NCI-H146 treated with DMSO at 0.1 percent for 48 hours (cell line): Measurements from ENCODE around the gene BRD3OS.

Experiments
- DNase-seq: peaks from one replicate; lab custom pipeline; 2025; ENCODE audit not compliant: unreplicated experiment; lab: John Stamatoyannopoulos, UW

The BRD3OS gene

DNA sequence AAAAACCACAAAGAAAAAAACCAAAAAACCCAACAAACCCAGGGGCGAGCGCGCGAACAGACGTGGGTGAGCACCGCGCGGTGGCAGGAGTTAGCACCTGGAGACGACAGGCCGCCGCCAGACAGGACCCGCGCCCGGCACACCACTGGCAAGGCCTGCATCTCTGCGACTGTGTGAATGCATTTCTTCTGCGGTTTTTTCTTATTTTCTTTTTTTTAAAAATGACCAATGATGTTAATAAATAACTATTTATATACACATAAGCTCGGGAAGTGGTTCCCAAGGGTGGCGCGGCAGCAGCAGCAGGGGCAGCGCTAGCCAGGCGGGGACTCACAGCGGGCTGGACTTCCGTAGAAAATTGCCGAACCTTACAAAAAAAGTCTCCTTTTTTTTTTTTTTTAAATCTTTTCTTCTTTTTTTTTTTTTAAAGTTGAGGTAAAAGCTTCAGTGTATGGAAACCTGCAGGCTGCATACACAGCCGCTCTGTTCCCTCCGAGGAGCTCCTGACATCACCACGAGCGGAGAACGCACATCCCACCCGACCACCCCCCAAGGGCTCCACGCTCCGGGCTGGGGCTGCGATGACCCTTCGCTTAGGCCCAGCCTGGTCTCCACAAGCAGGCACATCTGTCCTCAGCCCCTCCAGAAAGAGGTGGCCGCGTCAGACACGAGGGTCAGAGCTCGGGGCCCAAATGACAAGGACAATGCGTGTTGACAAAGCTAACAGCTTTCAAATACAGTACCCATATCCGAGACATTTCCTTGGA lies 7.4 kb downstream of the BRD3OS start:
- no peak for DNase-seq

DNA sequence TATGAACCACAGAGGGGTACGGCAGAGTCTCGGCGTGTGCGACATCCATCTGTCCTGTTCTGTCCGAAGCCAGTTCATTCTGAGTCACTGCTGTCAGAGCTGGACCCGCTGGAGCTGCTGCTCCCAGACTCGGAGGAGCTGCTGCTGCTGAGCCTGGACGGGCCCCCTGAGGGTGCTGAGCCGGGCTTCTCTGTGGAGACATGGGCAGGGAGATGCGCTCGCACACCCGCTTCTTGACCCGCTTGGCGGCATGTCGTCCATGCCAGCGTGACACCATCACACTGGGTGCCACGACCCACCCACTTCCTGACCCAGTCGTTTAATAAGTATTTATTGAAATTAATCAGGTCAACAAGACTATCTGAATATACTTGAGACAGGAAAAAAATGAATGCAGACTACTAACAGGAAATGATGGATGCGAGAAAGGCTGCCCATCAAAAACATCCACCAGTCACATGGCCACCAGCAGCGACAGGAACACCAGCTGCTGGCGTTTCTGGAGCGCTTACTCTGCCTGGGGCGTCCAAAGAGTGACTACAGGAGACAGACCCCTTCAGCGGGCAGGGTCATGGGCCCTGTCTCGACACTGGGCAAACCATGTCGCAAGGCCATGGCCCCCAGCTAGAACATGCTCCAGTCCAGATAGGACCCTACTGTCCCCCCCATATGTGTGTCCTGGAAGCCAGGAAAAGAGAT lies 8.4 kb downstream of the BRD3OS start:
- DNase-seq, result no peak

DNA sequence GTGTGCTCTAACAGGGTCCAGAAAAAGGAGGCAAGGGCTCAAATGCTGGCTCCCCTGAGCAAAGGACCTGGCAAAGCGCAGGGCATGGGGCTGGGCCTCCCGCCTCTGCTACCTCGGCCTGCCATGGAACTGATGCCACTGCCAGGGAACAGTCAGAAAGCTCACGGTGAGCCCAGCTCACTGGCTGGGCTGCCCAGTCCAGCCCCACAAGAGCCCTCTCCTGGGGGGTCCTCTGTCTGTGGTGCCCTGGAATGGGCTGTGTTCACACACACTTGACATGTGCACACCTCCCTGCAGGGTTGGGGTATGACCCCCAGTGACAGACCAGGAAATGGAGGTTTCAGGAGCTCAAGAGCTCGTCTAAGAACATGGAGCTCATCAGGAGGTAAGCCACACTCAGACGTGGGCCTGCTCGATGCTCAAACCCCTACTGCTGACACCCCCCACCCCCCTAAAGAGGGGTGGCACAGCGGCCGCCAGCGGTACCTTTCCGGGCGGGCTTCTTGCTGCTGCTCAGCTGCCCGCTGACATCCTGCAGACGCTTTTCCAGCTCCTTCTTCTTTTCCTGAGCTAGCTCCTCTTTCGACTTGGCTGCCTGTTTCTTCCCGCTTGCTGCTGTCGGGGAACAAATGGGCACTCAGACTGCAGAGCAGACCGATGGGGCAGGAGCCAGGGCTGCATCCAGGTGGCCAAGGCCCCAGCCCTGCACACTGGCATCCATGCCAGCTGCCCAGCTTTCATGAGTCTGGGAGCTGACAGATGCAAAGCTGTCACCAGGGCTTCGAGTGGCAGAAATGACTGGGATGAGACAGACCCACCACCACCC lies 9.1 kb downstream of the BRD3OS start:
- no peak for DNase-seq

DNA sequence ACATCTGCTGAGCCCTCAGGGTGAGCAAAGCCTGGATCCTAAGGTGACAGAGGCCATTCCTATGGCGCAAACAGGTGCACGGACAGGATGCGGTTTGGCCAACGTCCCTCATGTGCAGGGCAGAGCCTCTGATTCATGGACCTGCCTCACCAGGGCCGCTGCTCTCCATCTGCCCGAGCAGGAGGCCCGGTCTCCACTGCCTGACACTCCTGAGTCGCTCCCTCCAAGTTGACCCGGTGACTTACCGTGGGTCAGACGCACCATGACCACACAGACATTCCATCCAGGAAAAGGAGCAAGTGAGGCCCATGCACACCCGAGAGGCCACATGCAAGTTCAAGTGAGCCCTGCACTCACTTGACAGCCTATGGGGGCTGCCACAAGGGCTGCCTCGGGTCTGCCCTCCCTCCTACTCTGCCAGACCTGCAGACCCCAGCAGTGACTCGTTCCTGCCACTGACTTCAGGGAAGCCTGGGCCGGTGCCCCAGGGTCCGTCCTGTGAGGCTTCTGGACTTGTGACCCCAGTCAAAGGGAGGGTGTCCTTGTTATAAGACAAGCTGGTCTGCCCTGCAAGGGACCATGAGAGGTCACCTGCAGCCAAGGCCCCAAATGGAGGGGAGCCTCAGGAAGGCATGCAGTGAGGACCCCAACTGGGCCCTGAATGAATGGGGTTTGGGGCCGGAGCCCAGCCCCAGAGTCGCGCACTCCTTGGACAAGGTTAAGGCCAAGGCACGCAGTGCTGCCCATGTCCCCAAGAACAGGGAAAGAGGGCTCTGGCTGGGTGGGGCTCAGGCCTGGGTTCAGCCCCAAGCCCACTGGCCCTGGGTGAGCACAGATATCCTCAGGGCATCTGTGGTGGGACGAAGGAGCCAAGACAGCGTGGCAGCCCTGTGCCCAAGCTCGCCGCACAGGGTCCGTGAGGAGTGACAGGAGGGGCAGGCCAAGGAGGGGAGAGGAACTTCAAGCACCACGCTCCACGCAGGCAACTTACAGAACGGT lies 10.1 kb downstream of the BRD3OS start:
- DNase-seq, result no peak

DNA sequence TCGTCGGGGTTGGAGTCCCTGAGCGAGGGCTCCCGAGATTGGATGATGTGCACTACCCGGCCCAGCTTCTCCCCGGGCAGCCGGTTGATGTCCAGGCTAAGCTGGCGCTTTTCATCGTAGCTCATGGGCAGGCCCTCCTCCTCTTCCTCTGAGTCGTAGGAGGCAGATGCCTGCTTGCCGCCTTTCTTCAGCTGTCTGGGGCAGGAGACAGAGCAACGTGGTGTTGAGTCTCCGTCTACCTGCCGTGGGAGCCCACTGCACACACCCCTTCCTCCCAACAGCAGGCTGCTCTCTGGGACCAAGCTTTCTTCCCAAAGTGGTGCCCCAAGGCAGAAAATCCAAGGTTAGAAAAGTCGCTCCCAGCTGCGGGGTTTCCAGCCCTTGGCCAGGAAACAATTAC lies 10.8 kb downstream of the BRD3OS start:
- DNase-seq, result no peak

DNA sequence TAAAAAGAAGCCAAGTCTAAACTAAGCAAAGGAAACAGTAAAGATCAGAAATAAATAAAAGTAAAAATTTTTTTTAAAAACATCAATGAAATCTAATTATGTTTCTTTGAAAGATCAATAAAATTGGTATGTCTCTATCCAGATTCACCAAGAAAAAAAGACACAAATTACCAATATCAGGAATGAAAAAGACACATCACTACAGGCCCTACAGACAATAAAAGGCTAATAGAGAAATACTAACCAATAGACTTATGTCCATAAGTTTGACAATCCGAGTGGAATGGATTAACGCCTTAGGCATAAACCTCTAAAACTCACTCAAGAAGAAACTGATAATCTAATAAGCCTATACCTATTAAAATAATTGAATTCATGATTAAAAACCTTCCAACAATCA lies 12.4 kb downstream of the BRD3OS start:
- DNase-seq, result no peak

DNA sequence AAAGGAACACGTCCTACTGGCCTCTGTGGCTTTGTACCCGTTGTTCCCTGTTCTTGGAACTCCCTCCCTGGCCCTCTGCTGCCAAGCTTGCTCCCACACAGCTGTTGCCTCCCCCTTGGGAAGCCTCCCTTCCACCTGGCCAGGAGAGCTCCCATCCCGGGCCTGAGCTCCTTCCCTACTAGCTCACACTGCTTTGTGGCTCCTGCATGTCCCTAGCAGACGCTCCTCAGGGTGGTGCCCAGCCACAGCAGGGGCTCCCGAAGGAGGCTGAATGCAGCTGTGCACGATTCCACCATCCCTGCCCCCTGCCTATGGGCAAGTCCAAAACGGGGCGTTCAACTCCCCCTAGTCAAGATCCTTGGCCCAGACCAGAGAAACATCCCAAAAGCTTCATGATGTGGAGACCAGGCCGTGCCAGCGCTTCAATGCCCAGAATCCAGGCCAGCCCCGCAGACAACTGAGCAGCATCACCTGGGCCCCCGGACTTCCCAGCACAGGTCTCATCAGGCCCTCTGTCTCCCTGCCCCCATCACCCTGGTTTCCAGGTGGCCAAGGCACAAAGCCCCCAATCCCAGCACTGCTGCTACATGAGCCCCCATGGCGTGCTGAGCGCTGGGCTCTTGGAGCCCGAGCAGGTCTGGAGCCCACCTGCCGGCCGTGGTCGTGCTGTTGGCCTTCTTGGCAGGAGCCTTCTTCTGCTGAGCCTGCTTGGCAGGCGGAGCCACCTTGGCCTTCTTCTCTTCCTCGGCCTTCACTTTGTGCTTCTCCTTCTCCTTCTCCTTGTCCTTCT lies 14.3 kb downstream of the BRD3OS start:
- DNase-seq, result no peak

DNA sequence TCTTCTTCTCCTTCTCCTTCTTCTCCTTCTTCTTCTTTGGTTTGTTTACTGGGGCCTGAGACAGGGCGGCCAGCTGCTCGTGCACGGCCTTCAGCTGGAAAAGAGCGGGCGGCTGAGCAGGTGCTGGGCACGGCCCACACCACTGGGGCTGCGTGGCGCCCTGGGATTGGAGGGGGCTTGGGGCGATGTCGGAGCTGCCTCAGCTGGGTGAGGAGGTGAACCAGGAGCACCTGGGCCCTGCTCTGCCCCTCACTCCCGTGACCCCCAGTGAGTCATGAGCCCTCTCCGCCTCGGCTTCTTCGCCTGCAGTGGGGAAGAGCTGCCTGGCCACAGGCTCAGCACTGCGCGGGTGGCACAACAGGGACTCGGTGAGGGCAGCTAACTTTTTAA lies 14.9 kb downstream of the BRD3OS start:
- no peak for DNase-seq

DNA sequence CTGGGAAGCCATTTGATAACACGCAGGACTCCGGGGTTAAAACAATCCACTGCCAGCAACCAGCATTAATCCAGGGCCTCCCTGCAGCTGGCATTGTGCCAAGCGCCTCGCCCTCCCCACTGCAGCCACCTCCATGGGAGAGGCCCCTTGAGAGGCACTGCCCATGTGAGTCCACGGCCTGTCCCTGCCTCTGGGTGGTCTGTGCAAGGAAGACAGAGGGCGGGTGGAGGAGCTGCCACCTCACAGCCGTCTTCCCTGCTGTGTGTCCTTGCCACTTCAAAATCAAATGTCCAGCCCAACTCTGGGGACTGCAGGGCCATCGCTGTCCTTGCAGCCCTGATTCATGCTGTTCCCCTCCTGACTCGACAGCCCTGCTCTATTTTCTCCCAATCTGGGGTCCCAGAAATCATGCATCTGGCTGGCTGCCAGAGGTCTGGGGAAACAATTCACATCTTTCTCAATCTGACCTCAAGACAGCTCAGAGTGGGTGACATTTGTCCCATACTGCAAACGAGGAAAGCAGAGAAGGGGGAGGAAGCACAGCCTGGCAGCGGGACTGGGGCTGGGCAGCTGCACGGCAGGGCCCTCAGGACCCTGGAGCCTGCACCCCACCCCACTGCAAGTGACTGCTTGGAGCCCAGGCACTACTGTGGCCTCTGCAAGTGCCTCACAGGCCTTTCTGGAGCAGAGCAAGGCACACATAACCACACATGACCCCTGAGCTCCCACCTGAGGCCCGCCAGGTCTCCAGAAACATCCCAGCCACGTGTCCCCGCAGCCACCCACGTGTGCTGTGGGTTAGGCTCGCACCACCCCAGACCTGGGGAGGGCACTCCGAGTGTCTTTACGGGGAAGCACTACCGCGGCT lies 15.7 kb downstream of the BRD3OS start:
- no peak for DNase-seq

DNA sequence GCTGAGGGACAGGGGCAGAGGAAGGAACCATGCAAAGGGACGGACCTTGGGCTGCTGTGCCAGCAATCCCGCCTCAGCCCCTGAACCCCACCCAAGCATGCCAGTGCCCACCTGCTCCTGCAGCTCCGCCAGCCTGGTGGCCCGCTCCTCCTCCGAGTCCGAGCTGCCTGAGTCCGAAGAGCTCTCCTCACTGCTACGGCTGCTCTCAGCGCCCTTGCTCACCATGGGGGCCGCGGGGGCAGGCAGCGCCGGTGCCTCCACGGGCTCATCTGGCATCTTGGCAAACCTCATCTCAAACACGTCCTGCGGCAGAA lies 16.3 kb downstream of the BRD3OS start:
- DNase-seq, result no peak

DNA sequence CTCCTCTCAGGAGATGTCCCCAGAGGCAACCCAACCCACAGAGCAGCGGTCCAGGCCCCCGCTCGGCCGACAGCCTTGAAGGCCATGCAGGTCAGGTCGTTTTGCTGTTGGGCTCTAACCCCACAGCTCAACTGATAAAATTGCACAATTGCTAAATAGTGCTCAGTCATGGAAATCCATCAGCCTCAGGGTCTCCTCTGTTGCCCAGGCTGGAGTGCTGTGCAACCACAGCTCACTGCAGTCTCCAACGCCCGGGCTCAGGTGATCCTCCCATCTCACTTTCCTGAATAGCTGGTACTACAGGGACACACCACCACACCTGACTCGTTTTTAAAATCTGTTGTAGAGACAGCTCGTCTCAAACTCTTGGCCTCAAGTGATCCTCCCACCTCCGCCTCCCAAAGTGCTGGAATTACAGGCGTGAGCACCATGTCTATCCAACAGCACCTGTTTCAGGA lies 18.3 kb downstream of the BRD3OS start:
- no peak for DNase-seq

DNA sequence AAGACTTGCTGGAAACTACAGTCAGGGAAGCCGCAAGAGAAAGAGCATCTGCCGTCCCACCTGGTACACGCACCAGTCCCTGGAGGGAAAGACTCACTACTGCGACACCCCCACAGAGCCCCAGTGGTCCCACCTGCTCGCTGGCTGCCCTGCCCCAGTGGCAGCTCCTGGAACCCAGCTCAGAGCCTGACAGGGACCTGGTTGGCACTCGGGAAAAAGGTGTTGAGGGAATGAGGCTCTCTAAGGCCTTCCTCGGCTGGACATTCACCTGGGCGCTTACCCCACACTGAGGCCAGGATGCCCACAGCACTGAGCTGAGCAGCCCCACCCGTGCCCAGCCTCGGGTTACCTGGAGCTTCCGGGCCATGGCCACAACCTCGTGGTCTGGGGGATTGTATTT lies 19.7 kb downstream of the BRD3OS start:
- no peak for DNase-seq

DNA sequence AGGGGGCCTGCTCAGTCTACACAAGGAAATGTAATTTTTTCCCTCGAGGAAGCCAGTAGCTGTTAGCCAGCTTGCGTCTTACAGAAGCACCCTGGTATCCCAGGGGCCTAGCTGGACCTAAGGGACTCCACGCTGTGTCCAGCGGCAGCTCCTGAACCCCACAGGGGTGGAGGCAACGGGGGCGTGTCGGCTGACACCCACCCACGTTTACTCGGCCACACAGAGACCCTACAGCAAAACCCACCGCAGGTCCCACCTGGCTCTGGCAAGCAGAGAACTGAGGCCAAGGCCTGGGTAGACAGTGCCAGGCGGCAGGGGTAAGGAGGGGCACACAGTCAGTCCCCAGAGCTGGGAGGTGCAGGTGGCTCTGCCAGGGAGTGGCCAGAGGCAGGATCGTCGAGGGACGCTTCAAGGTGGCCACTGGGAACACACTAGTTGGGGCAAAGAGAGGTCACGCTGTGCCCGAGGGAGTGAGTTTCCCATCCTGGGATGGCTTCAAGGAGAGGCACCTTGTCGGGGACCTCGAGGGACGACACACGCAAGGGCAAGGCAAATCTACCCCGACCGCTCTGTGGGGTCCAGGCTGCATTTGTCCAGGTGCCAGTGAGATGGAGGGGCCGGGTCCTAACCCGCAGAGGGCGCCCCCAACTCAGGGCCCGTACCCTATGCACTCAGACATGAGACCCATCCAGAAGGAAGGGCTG lies 20.7 kb downstream of the BRD3OS start:
- no peak for DNase-seq

DNA sequence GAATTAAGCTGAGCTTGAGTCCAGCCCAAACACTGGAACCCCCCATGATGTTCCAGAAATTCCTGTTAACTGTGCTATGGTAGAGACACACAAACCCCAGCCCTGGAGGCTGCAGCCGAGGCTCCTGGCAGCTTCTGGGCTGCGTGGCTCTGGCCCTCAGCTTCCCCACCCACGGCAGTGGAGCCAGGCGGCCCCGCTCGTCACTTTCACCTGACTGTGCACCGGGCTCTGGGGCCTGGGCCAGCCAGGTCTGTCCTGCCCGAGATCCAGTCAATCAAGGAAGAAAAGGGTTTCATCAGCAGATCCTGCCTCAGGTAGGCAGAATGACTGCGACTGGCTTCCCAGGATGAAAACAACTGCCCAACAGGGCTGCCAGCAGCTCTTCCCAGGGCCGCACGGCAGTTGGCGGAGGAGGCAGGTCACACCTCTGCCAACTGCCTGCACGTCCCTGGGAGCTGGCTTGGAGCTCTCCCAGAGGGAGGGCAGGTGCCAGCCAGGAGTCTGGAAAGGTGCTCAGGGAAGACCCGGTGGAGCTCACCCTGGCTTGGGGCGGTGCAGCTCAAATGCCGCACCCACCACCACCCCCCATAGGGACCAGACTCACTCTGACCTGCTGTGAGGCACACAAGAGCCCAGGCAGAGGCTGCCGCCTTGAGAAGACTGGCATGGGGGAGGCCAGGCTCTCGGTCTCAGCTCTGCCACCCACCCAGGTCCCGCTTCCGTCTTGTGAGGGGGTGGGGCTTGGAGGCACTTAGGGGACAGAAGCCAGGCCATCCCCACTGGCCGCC lies 21.8 kb downstream of the BRD3OS start:
- no peak for DNase-seq

DNA sequence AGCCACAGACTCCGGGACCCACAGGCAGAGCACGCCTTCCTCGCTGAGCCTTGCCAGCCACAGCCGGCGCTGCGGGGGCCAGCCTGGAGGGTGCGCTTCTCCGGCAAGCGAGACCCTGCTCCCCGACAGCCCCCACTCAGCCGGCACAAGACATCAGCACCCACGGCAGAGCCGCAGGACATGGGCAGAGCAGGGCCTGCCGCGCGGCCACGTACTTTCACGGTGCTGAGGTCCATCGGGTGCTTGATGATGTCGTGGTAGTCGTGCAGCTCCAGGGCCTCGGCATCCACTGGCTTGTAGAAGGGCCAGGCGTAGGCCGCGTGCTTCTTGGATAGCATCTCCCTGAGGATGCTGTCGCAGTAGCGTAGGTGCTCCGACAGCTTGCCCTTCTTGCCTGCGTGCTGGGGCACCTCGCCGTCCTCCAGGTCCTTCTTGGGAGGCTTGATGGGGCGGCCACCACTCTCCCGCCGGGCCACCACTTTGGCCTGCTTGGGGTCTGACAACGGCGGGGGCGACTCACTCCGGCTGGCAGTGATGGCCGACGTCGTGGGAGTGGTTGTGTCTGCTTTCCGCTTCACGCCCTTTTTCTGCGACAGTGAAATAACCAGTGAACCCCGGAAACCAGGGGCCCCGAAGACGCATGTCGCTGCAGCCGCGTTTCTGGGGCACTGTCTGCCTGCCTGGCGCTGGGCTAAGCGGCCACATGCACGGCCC lies 22.7 kb downstream of the BRD3OS start:
- DNase-seq, result no peak

DNA sequence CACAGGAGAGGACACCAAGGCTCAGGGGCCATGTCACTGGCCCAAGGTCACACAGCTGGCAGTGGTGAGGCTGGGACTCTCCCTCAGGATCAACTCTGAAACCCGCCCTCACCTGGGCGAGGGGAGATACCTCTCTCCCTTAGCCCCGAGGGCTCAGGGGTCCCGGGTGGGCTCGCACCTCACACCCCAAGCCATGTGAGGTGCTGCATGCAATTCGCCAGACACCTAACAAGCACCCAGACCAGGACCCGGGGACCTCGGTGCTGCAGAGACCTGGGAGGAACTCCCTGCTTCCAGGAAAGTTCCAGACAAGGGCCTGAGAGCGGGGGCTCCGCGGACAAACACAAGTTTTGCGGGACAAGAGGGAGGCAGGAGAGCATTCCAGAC lies 23.3 kb downstream of the BRD3OS start:
- DNase-seq, result no peak

DNA sequence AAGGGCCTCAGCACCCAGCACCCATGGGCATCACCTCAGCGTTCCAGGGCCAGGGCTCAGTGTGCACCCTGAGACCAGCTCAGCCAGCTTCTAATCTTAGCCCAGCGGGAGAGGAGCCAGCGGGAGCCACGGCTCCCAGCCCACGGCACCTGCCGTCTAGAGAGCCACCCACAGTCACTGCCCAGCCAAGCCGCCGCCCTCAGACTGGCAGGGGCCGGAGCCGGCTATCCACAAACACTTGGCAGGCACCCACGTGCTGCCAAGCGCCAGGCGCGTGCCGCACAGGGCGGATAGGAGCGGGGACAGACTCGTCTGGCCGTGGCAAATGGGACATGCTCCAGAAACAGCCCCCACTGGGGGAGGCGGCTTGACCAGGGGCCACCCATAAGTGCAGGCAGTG lies 24.0 kb downstream of the BRD3OS start:
- DNase-seq, result no peak
